HG02610 (cell line): Measurements from ENCODE around the gene ADGRD1.

ENCODE experiments used
- ATAC-seq: cut with Tn5 transposase; IDR thresholded peaks from one replicate; pipeline ENCODE4 v1.9.1; 2021; ENCODE audit warnings: mild to moderate bottlenecking, moderate library complexity; ENCODE audit not compliant: unreplicated experiment

The ADGRD1 gene

GRCh38 chr12:131052063-131052781 lies 98.5 kb downstream of the ADGRD1 start:
- ATAC-seq = no peak

GRCh38 chr12:131052929-131053328 lies 99.2 kb downstream of the ADGRD1 start:
- ATAC-seq = no peak

- no peak for ATAC-seq
Measured at GRCh38 chr12:131053567-131053966, 99.9 kb downstream of the ADGRD1 start.

GRCh38 chr12:131054345-131055092 lies 100.8 kb downstream of the ADGRD1 start:
- no peak for ATAC-seq

GRCh38 chr12:131055093-131055465 lies 101.4 kb downstream of the ADGRD1 start:
- no peak for ATAC-seq

- no peak for ATAC-seq
Measured at GRCh38 chr12:131055596-131056233, 102.0 kb downstream of the ADGRD1 start.

- ATAC-seq = no peak
Measured at GRCh38 chr12:131056626-131057025, 102.9 kb downstream of the ADGRD1 start.

GRCh38 chr12:131057211-131057721 lies 103.6 kb downstream of the ADGRD1 start:
- ATAC-seq = no peak

- ATAC-seq = no peak
Measured at GRCh38 chr12:131057722-131058515, 104.2 kb downstream of the ADGRD1 start.

- no peak for ATAC-seq
Measured at GRCh38 chr12:131058700-131059099, 105.0 kb downstream of the ADGRD1 start.

GRCh38 chr12:131060011-131060703 lies 106.5 kb downstream of the ADGRD1 start:
- no peak for ATAC-seq

GRCh38 chr12:131061041-131061806 lies 107.5 kb downstream of the ADGRD1 start:
- ATAC-seq = peak; percentile 49

- ATAC-seq = no peak
Measured at GRCh38 chr12:131063413-131063812, 109.7 kb downstream of the ADGRD1 start.

- no peak for ATAC-seq
Measured at GRCh38 chr12:131063960-131064359, 110.3 kb downstream of the ADGRD1 start.

- ATAC-seq = no peak
Measured at GRCh38 chr12:131065279-131065678, 111.6 kb downstream of the ADGRD1 start.

GRCh38 chr12:131065801-131066200 lies 112.1 kb downstream of the ADGRD1 start:
- ATAC-seq = no peak

- ATAC-seq = no peak
Measured at GRCh38 chr12:131066207-131066885, 112.6 kb downstream of the ADGRD1 start.

- ATAC-seq = no peak
Measured at GRCh38 chr12:131066886-131067490, 113.3 kb downstream of the ADGRD1 start.
